GM12878 (cell line): Measurements from ENCODE around the gene ZNG1C.
"Not testable (repeated sequence)": the region's sequence is repeated elsewhere in the genome, so short reads cannot be mapped to it uniquely, and the experiment has no call there.

Source experiments
- EGR1 ChIP-seq, 2 experiments: IDR thresholded peaks; 1 replicate in 1 of 2; 2 replicates in 1 of 2; pipeline ENCODE4 v1.6.1; 2011 to 2012; ENCODE audit warnings: low read depth in 2 of 2, low read length in 2 of 2, borderline replicate concordance in 1 of 2, mild to moderate bottlenecking in 1 of 2, moderate library complexity in 1 of 2
- EP300 ChIP-seq, 2 experiments: fragments of 150-350 bp in 1 of 2; IDR thresholded peaks; 2 replicates each; pipeline ENCODE4 v1.6.1; 2011 to 2012; ENCODE audit warnings: low read depth in 2 of 2, low read length in 2 of 2, borderline replicate concordance in 1 of 2, improper control_type of control experiment in 1 of 2, inconsistent platforms in 1 of 2; ENCODE audit not compliant: control insufficient read depth in 1 of 2
- POLR2A ChIP-seq: IDR thresholded peaks from 2 replicates; pipeline ENCODE4 v1.6.1; 2011; ENCODE audit warnings: low read depth, mild to moderate bottlenecking, low read length
- POLR2AphosphoS5 ChIP-seq: IDR thresholded peaks from 2 replicates; pipeline ENCODE4 v1.6.1; 2011; ENCODE audit warnings: mild to moderate bottlenecking, low read length, inconsistent platforms
- PRDM15 ChIP-seq: fragments of 450-650 bp; formaldehyde crosslinking; IDR thresholded peaks from 2 replicates; pipeline ENCODE4 v1.4.0; 2020; ENCODE audit warnings: mild to moderate bottlenecking, moderate library complexity
- TCF12 ChIP-seq: IDR thresholded peaks from 2 replicates; pipeline ENCODE4 v1.6.1; 2011; ENCODE audit warnings: low read depth, mild to moderate bottlenecking, low read length
- TF ChIP-seq, protein P1 (sequence below): IDR thresholded peaks from 2 replicates; pipeline ENCODE4 v1.6.1; 2012; ENCODE audit warnings: low read depth, low read length, improper control_type of control experiment

DNA sequence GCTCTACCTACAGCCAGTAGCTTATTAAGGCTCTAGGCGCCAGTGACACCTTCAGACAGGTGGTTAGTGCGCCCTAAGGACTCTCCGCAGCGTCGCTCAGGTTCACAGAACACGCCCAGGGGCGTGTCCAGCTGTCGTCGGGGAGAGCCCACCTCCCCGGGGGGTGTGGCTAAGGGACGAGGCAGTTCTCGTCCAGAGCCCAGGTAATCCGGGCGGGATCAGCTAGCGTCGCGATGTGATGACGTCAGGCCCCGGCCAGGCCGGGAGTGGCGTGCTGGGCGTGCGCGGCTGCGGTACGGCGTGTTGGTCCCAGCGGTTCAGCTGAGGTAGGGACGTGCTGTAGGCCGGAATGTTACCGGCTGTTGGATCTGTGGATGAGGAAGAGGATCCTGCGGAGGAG lies at the start of gene ZNG1C:
- not testable (repeated sequence) for TF ChIP-seq POLR2A; EGR1 (IDR thresholded peaks at IDR 0.05; ENCODE audit: borderline replicate concordance in 1 of 2, low read depth in 2 of 2, low read length in 2 of 2); TCF12; PRDM15; POLR2AphosphoS5; EP300 (IDR thresholded peaks at IDR 0.05; ENCODE audit: borderline replicate concordance in 1 of 2, control insufficient read depth in 1 of 2, low read depth in 2 of 2, low read length in 2 of 2)
- TF ChIP-seq, protein P1, sequence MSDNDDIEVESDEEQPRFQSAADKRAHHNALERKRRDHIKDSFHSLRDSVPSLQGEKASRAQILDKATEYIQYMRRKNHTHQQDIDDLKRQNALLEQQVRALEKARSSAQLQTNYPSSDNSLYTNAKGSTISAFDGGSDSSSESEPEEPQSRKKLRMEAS: not testable (repeated sequence)
